IPS DF 4.7 (cell line): ENCODE results near the gene LRRC7.

Source experiments
- DNase-seq: peaks from one replicate; pipeline ENCODE4 v3.0.0-alpha.2; 2013; ENCODE audit warnings: low spot score; ENCODE audit errors: extremely low read depth

Gene LRRC7

GRCh38 chr1:69567652-69568420, at the start of gene LRRC7:
TSS of gene LRRC7 (plus strand) at chr1:69567922. CDS start at chr1:69568640, 718 bp downstream.
- no peak for DNase-seq

DNA sequence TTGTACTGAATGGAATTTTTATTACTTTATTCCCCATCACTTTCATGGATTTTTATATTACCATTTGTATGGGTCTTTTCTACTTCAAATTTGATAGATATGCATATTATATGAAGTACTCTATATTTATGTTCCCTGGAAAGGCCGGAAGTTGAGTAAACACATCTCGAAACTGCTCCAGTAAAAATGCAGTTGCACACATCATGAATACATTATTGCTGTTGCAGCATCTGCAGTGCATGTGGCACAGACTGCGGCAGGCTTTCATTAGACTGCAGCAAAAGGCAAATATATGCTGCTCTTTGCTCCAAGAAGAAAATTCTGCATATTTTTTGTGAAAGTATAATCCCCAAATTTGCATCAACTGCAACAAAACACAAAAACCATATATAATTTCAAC, 48.7 kb upstream of the LRRC7 start:
- DNase-seq = no peak

DNA sequence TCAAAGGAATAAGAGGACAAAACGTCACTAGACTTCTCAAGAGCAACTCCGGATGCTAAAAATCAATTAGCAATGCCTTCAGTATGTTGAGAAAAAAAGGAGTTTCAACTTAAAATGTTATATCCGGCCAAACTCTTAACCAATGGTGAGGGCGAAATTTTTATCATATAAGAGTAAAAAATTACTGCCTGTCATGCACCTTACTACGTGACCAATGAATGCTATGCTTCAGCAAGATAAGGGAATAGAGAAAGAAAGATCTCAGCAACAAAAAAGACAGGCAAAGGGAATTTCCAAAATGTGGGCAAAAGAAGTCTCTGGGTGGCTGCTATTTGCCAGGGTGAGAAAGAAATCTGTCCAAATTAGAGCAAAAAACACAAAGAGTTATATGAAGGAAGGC, 47.4 kb upstream of the LRRC7 start:
- no peak for DNase-seq

DNA sequence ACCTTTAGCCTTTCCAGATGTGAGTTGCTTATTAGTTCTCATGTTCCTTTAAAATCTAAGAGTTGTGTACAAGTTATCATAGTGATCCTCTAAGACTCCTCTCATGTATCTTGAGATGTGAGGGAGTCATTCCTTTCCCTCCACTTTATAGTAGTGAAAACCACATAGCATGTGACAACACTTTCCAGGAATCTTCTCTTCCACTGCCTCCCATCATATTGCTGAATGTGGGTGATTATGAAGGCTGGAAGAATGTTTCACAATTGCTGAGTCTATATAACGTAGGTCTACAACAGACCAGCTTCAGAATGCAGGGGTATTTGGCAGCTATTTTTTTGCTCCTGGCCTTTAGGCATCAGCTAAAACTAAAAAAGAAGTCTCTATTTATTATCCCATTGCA, 44.7 kb upstream of the LRRC7 start:
- no peak for DNase-seq

GRCh38 chr1:69523461-69523860, 44.3 kb upstream of the LRRC7 start:
- no peak for DNase-seq

DNA sequence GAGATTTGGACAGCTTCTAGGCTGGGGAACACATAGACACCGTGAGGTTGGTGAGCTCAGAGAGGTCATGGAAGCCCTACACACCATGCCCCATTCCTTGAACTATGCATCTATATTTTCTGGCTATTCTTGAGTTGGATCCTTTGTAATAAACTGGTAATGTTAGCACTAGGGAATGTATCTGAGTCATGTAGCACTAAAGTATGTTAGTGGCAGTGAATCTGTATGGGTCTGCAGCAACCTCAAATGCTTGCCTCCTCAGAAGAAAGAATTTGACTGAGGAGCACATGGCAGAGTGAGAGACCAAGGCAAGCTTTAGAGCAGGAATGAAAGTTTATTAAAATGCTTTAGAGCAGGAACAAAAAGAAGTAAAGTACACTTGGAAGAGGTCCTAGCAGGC, 43.7 kb upstream of the LRRC7 start:
- no peak for DNase-seq

DNA sequence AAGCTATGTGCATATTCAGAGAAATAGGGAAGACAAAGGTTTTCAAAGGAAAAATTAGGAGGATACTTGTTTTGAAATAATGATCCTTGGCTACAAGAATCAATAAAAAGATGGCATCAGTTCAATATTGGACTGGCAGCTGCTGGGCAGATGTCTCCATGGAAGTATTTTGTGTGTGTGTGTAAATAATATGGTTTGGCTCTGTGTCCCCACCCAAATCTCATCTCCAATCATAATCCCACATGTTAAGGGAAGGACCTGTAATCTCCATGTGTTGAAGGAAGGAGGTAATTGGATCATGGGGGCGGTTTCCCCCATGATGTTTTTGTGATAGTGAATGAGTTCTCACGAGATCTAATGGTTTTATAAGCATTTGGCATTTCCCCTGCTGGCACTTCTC, 40.4 kb upstream of the LRRC7 start:
- no peak for DNase-seq

GRCh38 chr1:69528376-69528775, 39.3 kb upstream of the LRRC7 start:
- DNase-seq = no peak

GRCh38 chr1:69533343-69533742, 34.4 kb upstream of the LRRC7 start:
- no peak for DNase-seq

DNA sequence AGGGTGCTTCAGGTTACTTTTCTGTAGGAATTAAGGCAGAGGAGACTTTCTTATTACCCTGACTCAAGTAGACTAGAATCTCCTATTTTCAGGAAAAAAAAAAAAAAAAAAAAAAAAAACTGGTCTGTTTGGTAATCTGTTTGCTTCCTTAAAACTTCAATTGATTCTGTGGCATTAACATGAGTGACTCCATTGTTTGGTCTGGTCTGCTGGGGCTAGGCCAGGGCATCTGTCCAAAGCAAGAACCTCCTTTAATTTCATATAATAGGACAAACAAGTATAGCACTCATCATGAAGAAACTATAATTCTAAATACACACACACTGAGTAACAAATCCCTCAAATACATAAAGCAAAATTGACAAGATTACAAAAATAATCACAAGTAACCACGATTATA, 32.9 kb upstream of the LRRC7 start:
- DNase-seq = no peak

DNA sequence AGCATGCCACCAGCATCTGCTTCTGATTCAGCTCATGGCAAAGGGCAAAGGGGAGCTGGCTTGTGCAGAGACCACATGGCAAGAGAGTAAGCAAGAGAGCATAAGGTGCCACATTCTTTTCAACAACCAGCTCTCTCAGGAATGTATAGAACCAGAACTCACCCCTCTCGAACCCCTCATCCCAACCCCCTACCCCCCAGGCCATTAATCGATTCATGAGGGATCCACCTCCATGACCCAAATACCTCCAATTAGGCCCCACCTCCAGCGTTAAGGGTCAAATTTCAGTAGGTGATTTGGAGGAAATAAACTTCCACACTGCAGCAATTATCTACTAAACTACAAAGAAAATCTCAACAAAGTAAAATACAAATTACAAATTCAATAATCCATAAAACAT, 32.2 kb upstream of the LRRC7 start:
- no peak for DNase-seq

DNA sequence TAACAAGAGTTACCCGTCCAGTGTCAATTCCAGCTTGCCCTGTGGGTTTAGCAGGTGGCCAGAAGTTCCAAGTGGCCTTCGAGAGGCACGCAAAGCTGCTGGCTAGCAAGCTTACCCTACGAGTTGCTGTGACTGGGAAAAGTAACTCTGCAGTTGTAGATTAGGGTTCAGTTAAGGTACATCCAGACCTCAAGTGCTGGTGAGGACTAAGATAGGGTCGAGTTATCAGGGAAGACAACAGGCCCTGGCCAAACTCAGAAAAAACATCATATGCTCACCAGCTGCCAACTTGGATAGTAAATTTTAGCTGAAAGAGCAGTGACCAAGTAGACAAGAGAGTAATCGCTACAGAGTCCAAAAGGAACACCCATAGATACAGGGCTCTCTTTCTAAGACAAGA, 27.7 kb upstream of the LRRC7 start:
- no peak for DNase-seq

DNA sequence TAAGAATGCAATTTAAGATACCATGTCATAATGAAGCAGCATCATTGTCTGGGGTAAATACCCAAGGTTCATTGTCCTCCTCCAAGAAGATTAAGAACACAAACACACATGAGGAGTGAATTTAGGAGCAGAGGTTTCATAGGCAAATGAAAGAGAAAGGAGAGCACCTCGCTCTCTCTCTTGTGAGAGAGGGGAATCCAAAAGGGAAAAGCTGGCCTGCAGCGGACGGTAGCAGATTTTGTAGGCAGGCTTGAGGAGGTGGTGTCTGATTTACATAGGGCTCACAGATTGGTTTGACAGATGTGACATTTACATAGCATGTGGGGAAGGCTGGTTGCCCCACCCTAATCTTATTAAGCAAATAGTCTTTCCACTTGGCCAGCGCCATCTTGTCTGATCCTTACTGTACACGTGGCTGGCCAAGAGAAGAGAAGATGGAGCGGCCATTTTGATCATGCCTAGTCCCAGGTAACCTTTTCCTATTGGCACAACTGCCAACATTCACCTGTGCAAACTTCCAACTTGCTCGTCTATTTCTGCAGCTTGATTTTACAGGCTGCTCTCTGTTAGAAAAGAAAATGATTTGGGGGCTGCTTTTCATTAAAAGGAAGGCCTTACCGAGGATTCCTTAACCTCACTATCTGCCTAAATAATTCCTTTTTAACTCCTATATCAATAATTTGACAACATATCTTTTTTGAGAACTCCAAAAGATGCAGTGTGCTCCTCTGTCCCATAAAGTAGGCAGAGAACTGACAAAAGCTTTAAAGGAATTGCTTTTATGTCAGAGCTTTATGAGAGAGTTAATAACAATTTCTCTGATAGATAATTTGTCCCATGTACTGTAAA, 16.0 kb upstream of the LRRC7 start:
- no peak for DNase-seq

GRCh38 chr1:69553726-69554125, 14.0 kb upstream of the LRRC7 start:
- DNase-seq = no peak

DNA sequence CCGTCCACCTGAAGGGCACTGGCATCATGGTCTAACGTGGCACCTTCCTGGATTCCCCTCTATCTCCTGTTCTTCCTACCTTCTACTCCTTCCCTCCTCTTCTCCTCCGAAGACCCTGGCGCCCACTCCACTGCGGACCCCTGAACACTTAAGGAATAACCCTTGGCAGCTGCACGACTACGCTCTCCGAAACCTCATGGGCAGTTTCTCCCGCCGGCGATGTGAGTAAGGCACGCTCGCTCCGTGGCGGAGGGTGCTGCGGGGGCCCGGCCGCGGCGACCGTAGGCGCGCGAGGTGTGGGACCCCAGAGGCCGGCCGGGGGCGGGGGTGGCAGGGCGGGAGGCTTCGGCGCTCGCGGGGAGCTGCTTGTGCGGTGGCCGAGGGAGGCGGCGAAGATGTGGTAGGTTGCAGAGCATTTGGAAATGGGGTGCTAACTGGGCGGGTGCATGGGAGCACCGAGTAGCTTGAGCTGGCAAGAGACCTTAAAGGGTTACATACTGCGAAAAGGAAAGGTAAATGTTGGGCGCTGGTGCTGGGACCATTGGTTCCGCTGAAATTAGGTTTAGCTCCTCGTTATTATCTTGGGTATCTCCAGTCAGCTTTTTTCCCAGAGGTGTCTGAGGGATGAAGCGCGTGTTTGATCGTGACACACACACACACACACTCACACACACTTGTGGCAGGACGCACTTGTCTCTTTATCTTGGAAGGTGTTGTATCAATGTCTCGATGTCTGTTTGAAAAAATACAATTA, 876 bp downstream of the LRRC7 start:
- no peak for DNase-seq

- DNase-seq = no peak
Observed at GRCh38 chr1:69569175-69569541, 1.4 kb downstream of the LRRC7 start.

DNA sequence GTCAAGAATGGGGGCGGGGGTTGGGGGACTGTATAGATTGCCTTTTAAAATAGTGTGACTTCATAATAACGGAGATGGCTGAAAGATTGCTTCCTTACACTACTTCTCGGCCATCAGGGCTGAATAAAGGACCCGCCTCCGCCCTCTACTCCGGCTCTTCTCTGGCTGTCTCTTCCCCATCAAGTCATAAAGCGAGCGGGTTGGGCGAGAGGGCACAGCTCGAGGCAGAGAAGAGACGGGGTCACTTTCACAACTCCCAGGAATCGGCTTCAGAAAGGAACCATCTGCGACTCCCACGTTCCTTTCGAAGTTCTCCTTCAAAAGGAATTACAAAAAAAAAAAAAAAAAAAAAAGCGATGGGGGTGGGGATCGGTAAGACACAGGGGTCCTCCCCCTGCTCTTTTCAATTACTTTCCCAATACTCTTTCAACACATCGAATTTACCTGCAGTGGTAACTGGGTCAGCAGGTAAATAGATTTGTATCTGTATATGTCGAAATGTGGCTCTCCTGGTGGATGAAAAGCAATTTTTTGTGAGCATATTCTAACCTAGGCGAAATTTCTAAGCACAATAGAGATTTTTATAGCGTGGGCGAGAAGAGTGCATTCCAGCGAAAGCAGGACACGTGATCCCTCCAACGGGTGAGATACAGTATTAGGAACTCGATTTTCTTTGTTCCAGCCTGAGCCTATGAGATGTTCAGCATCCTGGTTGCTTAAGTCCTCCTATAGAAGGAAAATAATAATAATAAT, 2.0 kb downstream of the LRRC7 start:
- no peak for DNase-seq

- DNase-seq = no peak
Observed at GRCh38 chr1:69570356-69570755, 2.6 kb downstream of the LRRC7 start.

DNA sequence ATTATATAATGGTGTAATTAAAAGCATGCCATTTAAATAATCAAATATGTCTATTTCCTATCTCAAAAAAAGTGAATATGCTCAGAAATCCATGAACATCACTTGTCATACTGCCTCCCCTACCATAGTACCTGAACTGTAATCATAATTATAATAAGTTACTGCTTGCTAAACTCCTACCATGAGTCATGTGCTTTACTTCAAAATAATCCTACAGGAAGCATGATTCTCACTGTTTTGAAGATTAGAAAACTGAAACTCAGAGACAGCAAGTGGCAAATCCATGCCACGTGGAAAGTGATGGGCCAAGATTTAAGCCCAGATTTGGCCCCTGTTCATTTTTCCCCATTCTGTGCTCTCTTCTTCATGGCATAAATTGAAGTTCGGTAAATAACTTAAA, 5.2 kb downstream of the LRRC7 start:
- DNase-seq = no peak

GRCh38 chr1:69573911-69574310, 6.2 kb downstream of the LRRC7 start:
- no peak for DNase-seq

DNA sequence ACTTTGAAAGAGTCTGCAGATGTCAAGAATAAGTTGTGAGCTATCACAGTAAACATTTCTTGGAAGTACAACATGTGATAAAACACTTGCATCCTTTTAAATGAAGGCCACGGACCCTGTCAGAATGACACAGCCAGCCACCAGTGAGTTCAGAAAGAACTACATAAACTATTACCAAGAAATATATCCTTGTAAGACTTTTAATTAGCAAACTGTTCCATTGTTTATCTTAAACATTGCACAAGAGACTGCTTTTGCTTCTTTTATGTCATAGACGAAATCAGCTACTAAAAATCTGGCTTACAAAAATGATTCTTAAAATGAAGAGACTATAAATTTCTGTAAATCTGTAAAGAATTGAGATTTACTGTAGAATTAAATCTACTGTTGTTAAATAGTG, 17.9 kb downstream of the LRRC7 start:
- no peak for DNase-seq
